Measurements from ENCODE around the gene ANGPTL4.
A peak's percentile ranks its signal among the peaks of the same experiment; 100 is the strongest.
"Not testable (repeated sequence)": the region's sequence is repeated elsewhere in the genome, so short reads cannot be mapped to it uniquely, and the experiment has no call there.

ANGPTL4 gene

GRCh38 chr19:8370176-8371010 is 6.4 kb downstream of the ANGPTL4 start:
- no peak overlapping the region for H3K27ac ChIP-seq
- TF ChIP-seq, protein P1, sequence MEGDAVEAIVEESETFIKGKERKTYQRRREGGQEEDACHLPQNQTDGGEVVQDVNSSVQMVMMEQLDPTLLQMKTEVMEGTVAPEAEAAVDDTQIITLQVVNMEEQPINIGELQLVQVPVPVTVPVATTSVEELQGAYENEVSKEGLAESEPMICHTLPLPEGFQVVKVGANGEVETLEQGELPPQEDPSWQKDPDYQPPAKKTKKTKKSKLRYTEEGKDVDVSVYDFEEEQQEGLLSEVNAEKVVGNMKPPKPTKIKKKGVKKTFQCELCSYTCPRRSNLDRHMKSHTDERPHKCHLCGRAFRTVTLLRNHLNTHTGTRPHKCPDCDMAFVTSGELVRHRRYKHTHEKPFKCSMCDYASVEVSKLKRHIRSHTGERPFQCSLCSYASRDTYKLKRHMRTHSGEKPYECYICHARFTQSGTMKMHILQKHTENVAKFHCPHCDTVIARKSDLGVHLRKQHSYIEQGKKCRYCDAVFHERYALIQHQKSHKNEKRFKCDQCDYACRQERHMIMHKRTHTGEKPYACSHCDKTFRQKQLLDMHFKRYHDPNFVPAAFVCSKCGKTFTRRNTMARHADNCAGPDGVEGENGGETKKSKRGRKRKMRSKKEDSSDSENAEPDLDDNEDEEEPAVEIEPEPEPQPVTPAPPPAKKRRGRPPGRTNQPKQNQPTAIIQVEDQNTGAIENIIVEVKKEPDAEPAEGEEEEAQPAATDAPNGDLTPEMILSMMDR (conservative IDR thresholded peaks at IDR 0.05) = no peak
- TF ChIP-seq ZFX (IDR thresholded peaks at IDR 0.05) = no peak

GRCh38 chr19:8371011-8371804 is 7.3 kb downstream of the ANGPTL4 start:
- no peak overlapping the region for H3K27ac ChIP-seq
- no peak for TF ChIP-seq ZFX (IDR thresholded peaks at IDR 0.05)
- TF ChIP-seq, protein P1 (conservative IDR thresholded peaks at IDR 0.05) = no peak

GRCh38 chr19:8373867-8374813 is 10.2 kb downstream of the ANGPTL4 start:
- TF ChIP-seq ZFX (IDR thresholded peaks at IDR 0.05) = no peak
- TF ChIP-seq, protein P1 (conservative IDR thresholded peaks at IDR 0.05) = no peak
- peak overlapping the region; percentile 61 for H3K27ac ChIP-seq

- peak overlapping the region; percentile 61; the same call in 1 of the 2 replicates for H3K27ac ChIP-seq
Measured at GRCh38 chr19:8375766-8376165, 11.8 kb downstream of the ANGPTL4 start.

DNA sequence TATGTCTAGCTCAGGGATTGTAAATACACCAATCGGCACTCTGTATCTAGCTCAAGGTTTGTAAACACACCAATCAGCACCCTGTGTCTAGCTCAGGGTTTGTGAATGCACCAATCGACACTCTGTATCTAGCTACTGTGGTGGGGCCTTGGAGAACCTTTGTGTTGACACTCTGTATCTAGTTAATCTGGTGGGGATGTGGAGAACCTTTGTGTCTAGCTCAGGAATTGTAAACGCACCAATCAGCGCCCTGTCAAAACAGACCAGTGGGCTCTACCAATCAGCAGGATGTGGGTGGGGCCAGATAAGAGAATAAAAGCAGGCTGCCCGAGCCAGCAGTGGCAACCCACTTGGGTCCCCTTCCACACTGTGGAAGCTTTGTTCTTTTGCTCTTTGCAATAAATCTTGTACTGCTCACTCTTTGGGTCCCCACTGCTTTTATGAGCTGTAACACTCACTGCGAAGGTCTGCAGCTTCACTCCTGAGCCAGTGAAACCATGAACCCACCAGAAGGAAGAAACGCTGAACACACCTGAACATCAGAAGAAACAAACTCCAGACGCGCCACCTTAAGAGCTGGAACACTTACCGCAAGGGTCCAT is 12.5 kb downstream of the ANGPTL4 start:
- not testable (repeated sequence) for H3K27ac ChIP-seq

DNA sequence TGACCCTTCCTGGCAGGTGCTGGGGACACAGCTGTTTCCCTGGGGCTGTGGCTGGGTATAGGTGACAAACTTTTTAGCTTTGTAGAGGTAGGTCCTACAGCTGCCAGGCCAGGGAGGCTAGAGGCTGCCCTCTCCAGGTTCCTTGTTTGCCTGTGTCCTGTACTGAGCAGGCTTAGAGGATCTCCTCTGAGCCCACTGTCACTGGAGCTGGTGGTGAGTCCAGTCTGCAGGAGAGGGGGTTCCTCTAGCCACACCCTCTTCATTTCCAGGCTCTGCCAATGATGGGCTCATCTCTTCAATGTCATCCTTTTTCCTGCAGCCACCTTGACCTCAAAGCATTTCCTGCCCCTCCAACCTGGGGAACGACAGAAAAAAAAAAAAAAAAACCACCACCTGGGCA is 13.6 kb downstream of the ANGPTL4 start:
- TF ChIP-seq, protein P1 (conservative IDR thresholded peaks at IDR 0.05) = no peak
- no peak for TF ChIP-seq ZFX (IDR thresholded peaks at IDR 0.05)
- H3K27ac ChIP-seq = no peak overlapping the region

DNA sequence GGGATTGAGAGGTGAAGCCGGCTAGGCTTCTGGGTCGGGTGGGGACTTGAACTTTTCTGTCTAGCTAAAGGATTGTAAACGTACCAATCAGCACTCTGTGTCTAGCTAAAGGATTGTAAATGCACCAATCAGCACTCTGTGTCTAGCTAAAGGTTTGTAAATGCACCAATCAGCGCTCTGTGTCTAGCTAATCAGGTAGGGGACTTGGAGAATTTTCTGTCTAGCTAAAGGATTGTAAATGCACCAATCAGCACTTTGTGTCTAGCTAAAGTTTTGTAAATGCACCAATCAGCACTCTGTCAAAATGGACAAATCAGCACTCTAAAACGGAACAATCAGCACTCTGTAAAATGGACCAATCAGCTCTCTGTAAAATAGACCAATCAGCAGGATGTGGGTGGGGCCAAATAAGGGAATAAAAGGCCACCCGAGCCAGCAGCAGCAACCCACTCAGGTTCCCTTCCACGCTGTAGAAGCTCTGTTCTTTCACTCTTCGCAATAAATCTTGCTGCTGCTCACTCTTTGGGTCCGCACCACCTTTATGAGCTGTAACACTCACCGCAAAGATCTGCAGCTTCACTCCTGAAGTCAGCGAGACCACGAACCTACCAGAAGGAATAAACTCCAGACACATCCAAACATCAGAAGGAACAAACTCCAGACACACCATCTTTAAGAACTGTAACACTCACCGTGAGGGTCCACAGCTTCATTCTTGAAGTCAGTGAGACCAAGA is 15.4 kb downstream of the ANGPTL4 start:
- H3K27ac ChIP-seq = not testable (repeated sequence)

DNA sequence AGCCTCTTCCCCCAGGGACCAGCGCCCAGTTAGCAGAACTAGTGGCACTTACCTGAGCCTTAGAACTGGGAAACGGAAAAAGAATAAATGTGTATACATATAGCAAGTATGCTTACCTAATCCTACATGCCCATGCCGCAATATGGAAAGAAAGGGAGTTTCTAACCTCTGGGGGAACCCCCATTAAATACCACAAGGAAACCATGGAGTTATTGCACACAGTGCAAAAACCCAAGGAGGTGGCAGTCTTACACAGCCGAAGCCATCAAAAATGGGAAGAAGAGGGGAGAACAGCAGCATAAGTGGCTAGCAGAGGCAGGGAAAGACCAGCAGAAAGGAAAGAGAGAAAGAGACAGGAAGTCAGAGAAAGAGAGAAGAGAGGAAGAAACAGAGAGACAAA is 20.6 kb downstream of the ANGPTL4 start:
- not testable (repeated sequence) for H3K27ac ChIP-seq

GRCh38 chr19:8385103-8385502 is 21.1 kb downstream of the ANGPTL4 start:
- H3K27ac ChIP-seq = not testable (repeated sequence)

- not testable (repeated sequence) for H3K27ac ChIP-seq
Measured at GRCh38 chr19:8385566-8385965, 21.6 kb downstream of the ANGPTL4 start.

DNA sequence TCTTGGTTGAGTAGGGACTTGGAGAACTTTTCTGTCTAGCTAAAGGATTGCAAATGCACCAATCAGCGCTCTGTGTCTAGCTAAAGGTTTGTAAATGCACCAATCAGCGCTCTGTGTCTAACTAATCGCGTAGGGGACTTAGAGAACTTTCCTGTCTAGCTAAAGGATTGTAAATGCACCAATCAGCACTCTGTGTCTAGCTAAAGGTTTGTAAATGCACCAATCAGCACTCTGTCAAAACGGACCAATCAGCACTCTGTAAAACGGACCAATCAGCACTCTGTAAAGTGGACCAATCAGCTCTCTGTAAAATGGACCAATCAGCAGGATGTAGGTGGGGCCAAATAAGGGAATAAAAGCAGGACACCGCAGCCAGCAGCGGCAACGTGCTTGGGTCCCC is 22.5 kb downstream of the ANGPTL4 start:
- H3K27ac ChIP-seq = not testable (repeated sequence)

Data from C4-2B (cell line).